H1 (cell line): ENCODE results near the gene ZNF106. TPM values are rescaled to one million over a fixed set of nuclear protein-coding genes. Genes with fewer than 3 reads are reported as not detected.

ENCODE experiments used
- CTCF ChIA-PET: fragments of 300-600 bp; sonication (Branson Sonifier 250); formaldehyde crosslinking; loops from one replicate; lab custom pipeline; 2021; ENCODE audit not compliant: partially characterized antibody; lab: Charles Lee
- POLR2A ChIA-PET: fragments of 300-600 bp; sonication (Branson Sonifier 250); formaldehyde crosslinking; loops from one replicate; lab custom pipeline; 2021; ENCODE audit warnings: inconsistent platforms; ENCODE audit not compliant: partially characterized antibody; lab: Charles Lee
- DNase-seq, 2 experiments: peaks; one replicate each; pipeline versions ENCODE4 v3.0.0 to v3.0.0-alpha.2; 2010 to 2022; ENCODE audit warnings: low spot score in 2 of 2, low read depth in 1 of 2, mixed read lengths in 1 of 2
- FAIRE-seq: peaks from 2 replicates; lab custom pipeline; 2011; peaks lifted over from hg19 to GRCh38; lab: Jason Lieb, UNC
- H2AFZ ChIP-seq: 2 replicates; pipeline ENCODE4 v1.8.1; 2012; ENCODE audit warnings: low read length, inconsistent platforms
- H2AK5ac ChIP-seq: 2 replicates; pipeline ENCODE4 v1.6.1; 2013; ENCODE audit warnings: low read depth, low read length
- H2BK120ac ChIP-seq: replicated peaks from 2 replicates; pipeline ENCODE3; 2013; ENCODE audit warnings: low read depth, low read length, inconsistent platforms
- H2BK12ac ChIP-seq: 2 replicates; pipeline ENCODE4 v1.6.1; 2013; ENCODE audit warnings: low read depth, low read length
- H2BK15ac ChIP-seq: 2 replicates; pipeline ENCODE4 v1.6.1; 2013; ENCODE audit warnings: low read length
- H2BK20ac ChIP-seq: 2 replicates; pipeline ENCODE4 v1.6.1; 2013; ENCODE audit warnings: low read length
- H2BK5ac ChIP-seq: 2 replicates; pipeline ENCODE4 v1.6.1; 2013; ENCODE audit warnings: low read depth, low read length
- H3K14ac ChIP-seq: 2 replicates; pipeline ENCODE4 v1.6.1; 2013; ENCODE audit warnings: inconsistent platforms; ENCODE audit not compliant: insufficient read length
- H3K18ac ChIP-seq: 2 replicates; pipeline ENCODE4 v1.6.1; 2013; ENCODE audit warnings: low read length; ENCODE audit errors: extremely low read depth
- H3K23ac ChIP-seq: 2 replicates; pipeline ENCODE4 v1.6.1; 2013; ENCODE audit warnings: inconsistent platforms; ENCODE audit not compliant: insufficient read length
- H3K23me2 ChIP-seq: 2 replicates; pipeline ENCODE4 v1.6.1; 2013; ENCODE audit warnings: low read depth, low read length
- H3K27ac ChIP-seq: 2 replicates; pipeline ENCODE4 v1.6.1; 2011; ENCODE audit warnings: low read depth, low read length, inconsistent platforms
- H3K27me3 ChIP-seq, 4 experiments: replicated peaks in 1 of 4; 1 replicate in 1 of 4; 2 replicates in 3 of 4; pipeline versions ENCODE4 v1.6.1 to v1.8.1; 2011 to 2013; ENCODE audit warnings: low read length in 3 of 4, mild to moderate bottlenecking in 3 of 4, inconsistent platforms in 2 of 4, mixed read lengths in 2 of 4, moderate library complexity in 1 of 4; ENCODE audit not compliant: control insufficient read depth in 3 of 4, insufficient read depth in 3 of 4; ENCODE audit errors: extremely low read depth in 1 of 4
- H3K36me3 ChIP-seq, 4 experiments: 2 replicates each; pipeline versions ENCODE4 v1.6.1 to v1.8.1; 2011 to 2013; ENCODE audit warnings: mild to moderate bottlenecking in 4 of 4, low read length in 3 of 4, moderate library complexity in 2 of 4, control low read depth in 1 of 4, inconsistent platforms in 1 of 4; ENCODE audit not compliant: insufficient read depth in 4 of 4, control insufficient read depth in 2 of 4
- H3K4ac ChIP-seq: replicated peaks from 2 replicates; pipeline ENCODE3; 2013; ENCODE audit warnings: low read length, low read depth, mixed read lengths, inconsistent platforms; ENCODE audit not compliant: insufficient read length
- H3K4me1 ChIP-seq, 4 experiments: replicated peaks in 1 of 4; 1 replicate in 1 of 4; 2 replicates in 3 of 4; pipeline versions ENCODE4 v1.6.1 to v1.8.1; 2011 to 2013; ENCODE audit warnings: low read length in 3 of 4, inconsistent platforms in 2 of 4, mixed read lengths in 1 of 4; ENCODE audit not compliant: insufficient read depth in 4 of 4, control insufficient read depth in 3 of 4
- H3K4me2 ChIP-seq, 2 experiments: 2 replicates each; pipeline versions ENCODE4 v1.6.1 to v1.8.1; 2011 to 2013; ENCODE audit warnings: low read depth in 2 of 2, low read length in 2 of 2, control low read depth in 1 of 2, inconsistent platforms in 1 of 2, mild to moderate bottlenecking in 1 of 2; ENCODE audit not compliant: insufficient read depth in 1 of 2
- H3K4me3 ChIP-seq, 4 experiments: fragments of 200-600, 300-600 bp in 1 of 4; sonication (generic), shearing (Covaris generic), sonication (Bioruptor Twin) in 1 of 4; 2 replicates each; pipeline versions ENCODE4 v1.5.1 to v1.8.1; 2011 to 2016; ENCODE audit warnings: low read length in 4 of 4, low read depth in 3 of 4, control low read depth in 2 of 4, inconsistent platforms in 2 of 4, mild to moderate bottlenecking in 2 of 4, mixed read lengths in 1 of 4, moderate library complexity in 1 of 4; ENCODE audit not compliant: insufficient read depth in 2 of 4; ENCODE audit errors: extremely low read depth in 1 of 4
- H3K56ac ChIP-seq: replicated peaks from 2 replicates; pipeline ENCODE3; 2013; ENCODE audit warnings: low read depth, mild to moderate bottlenecking, mixed read lengths, low read length, inconsistent platforms; ENCODE audit not compliant: insufficient read length
- H3K79me1 ChIP-seq: 2 replicates; pipeline ENCODE4 v1.6.1; 2013; ENCODE audit warnings: low read depth, low read length, control low read depth
- H3K79me2 ChIP-seq, 2 experiments: 2 replicates each; pipeline versions ENCODE4 v1.6.1 to v1.8.1; 2012 to 2013; ENCODE audit warnings: low read length in 2 of 2, mild to moderate bottlenecking in 2 of 2, inconsistent platforms in 1 of 2; ENCODE audit not compliant: insufficient read depth in 2 of 2, control insufficient read depth in 1 of 2
- H3K9ac ChIP-seq, 4 experiments: replicated peaks in 1 of 4; 1 replicate in 1 of 4; 2 replicates in 3 of 4; pipeline versions ENCODE4 v1.6.1 to v1.8.1; 2011 to 2013; ENCODE audit warnings: low read depth in 3 of 4, low read length in 3 of 4, control low read depth in 2 of 4, mild to moderate bottlenecking in 2 of 4, moderate library complexity in 2 of 4, inconsistent platforms in 1 of 4; ENCODE audit errors: extremely low read depth in 1 of 4
- H3K9me3 ChIP-seq, 2 experiments: 2 replicates each; pipeline versions ENCODE4 v1.6.1 to v1.8.1; 2012 to 2013; ENCODE audit warnings: mild to moderate bottlenecking in 2 of 2, moderate library complexity in 2 of 2, control low read depth in 1 of 2, inconsistent platforms in 1 of 2, low read depth in 1 of 2, low read length in 1 of 2, mixed read lengths in 1 of 2; ENCODE audit not compliant: insufficient read depth in 2 of 2
- H4K20me1 ChIP-seq, 2 experiments: replicated peaks in 1 of 2; 2 replicates each; pipeline versions ENCODE3 to v1.8.1; 2011 to 2013; ENCODE audit warnings: inconsistent platforms in 2 of 2, low read length in 2 of 2, mild to moderate bottlenecking in 1 of 2; ENCODE audit not compliant: insufficient read depth in 2 of 2, control insufficient read depth in 1 of 2
- H4K5ac ChIP-seq: 2 replicates; pipeline ENCODE4 v1.6.1; 2013; ENCODE audit warnings: low read length, low read depth, mixed read lengths, inconsistent platforms; ENCODE audit not compliant: insufficient read length
- H4K8ac ChIP-seq: 2 replicates; pipeline ENCODE4 v1.8.0; 2013; ENCODE audit warnings: mild to moderate bottlenecking, moderate library complexity, low read length, inconsistent platforms; ENCODE audit not compliant: insufficient read depth; ENCODE audit errors: extremely low read depth
- H4K91ac ChIP-seq: replicated peaks from 2 replicates; pipeline ENCODE3; 2013; ENCODE audit warnings: low read length, mixed read lengths, inconsistent platforms; ENCODE audit not compliant: insufficient read length
- BCL11A ChIP-seq, 2 experiments: IDR thresholded peaks; one replicate each; pipeline ENCODE4 v1.6.1; 2011; ENCODE audit warnings: low read depth in 2 of 2, low read length in 2 of 2, mild to moderate bottlenecking in 2 of 2
- GABPA ChIP-seq: IDR thresholded peaks from 2 replicates; pipeline ENCODE4 v1.6.1; 2011; ENCODE audit warnings: mild to moderate bottlenecking, low read length, moderate library complexity, borderline replicate concordance; ENCODE audit not compliant: insufficient read depth
- KDM4A ChIP-seq: IDR thresholded peaks from one replicate; pipeline ENCODE4 v1.7.1; 2012; ENCODE audit warnings: low read depth, mild to moderate bottlenecking, moderate library complexity, low read length, inconsistent platforms; ENCODE audit not compliant: severe bottlenecking
- POLR2AphosphoS5 ChIP-seq: IDR thresholded peaks from 2 replicates; pipeline ENCODE4 v1.6.1; 2011; ENCODE audit warnings: low read depth, low read length
- RNF2 ChIP-seq: fragments of 200-900, 300-1000 bp; sonication (generic); IDR thresholded peaks from 2 replicates; pipeline ENCODE4 v1.7.1; 2016; ENCODE audit warnings: borderline replicate concordance, low read depth, mild to moderate bottlenecking, antibody characterized with exemption, low read length; ENCODE audit not compliant: poor library complexity, severe bottlenecking; ENCODE audit errors: missing control alignments
- RXRA ChIP-seq: IDR thresholded peaks from 2 replicates; pipeline ENCODE4 v1.6.1; 2011; ENCODE audit warnings: low read depth, mild to moderate bottlenecking, low read length, moderate library complexity; ENCODE audit not compliant: insufficient read depth
- SP1 ChIP-seq: IDR thresholded peaks from 2 replicates; pipeline ENCODE4 v1.6.1; 2011; ENCODE audit warnings: low read depth, low read length
- SRF ChIP-seq: IDR thresholded peaks from 2 replicates; pipeline ENCODE4 v1.6.1; 2011; ENCODE audit warnings: mild to moderate bottlenecking, low read depth, low read length, moderate library complexity
- WGBS, 2 experiments: shearing (Covaris generic) in 1 of 2; methylation state at CpG; one replicate each; pipeline versions ENCODE4 v1.1.6 to v1.1.7; 2013 to 2015; ENCODE audit warnings: low lambda C conversion rate in 2 of 2, mixed read lengths in 2 of 2, inconsistent platforms in 1 of 2, low coverage in 1 of 2, missing lambda C conversion rate in 1 of 2; ENCODE audit not compliant: insufficient replicate concordance in 2 of 2, insufficient coverage in 1 of 2, insufficient read length in 1 of 2; ENCODE audit errors: extremely low coverage in 1 of 2, missing lambda C conversion rate in 1 of 2; 5-methylcytosine and 5-hydroxymethylcytosine counted together
- polyA plus RNA-seq, 7 experiments: library from polyadenylated mRNA; depleted of rRNA in 3 of 7; stranded (reverse) in 5 of 7; unstranded in 2 of 7; fragments of >200 nt in 5 of 7; fragments of 200-250 nt in 2 of 7; gene quantifications; 1 replicate in 5 of 7; 2 replicates in 1 of 7; 4 replicates in 1 of 7; pipeline versions ENCODE4 v1.2.1 to v1.2.3, GENCODE V29; 2011 to 2013; ENCODE audit warnings: missing spikeins in 2 of 7, mixed read lengths in 2 of 7
- total RNA-seq: library from RNA; stranded (reverse); fragmentation: NEBNext Ultra II Directional; extraction: Animal tissue kit (Norgen Biotek cat#: 25700); gene quantifications from 2 replicates; pipeline ENCODE4 v1.2.1, GENCODE V29; 2021

ZNF106 gene
- total and polyA plus RNA-seq, 2 of the 8 experiments (the other 6 are each of a cell fraction or from before 2014, with no cell fraction given), result 18.2 to 62.0 TPM

GRCh38 chr15:42483677-42484076 lies 7.3 kb downstream of the ZNF106 start:
- H3K79me2 ChIP-seq, result peaks cover 0 to 18% of the 10 kb centered on the region in 2 experiments; a peak in 3 of 4 replicates
- H3K4me1 ChIP-seq, result no peaks in the 10 kb centered on the region
- no peak overlapping the region for H2AK5ac ChIP-seq
- H4K91ac ChIP-seq, result no peak overlapping the region
- peaks cover 0 to 4% of the 10 kb centered on the region in 2 experiments for H4K20me1 ChIP-seq
- no peak overlapping the region for H3K27ac ChIP-seq
- WGBS, 2 experiments, result 86% methylated on average over 1 of the region's 1 CpG; no CpG with 5 or more reads in 1 of the 2 experiments
- H3K36me3 ChIP-seq, result no peaks in the 10 kb centered on the region; a peak in 1 of 8 replicates
- H2BK12ac ChIP-seq, result no peak overlapping the region
- no peak overlapping the region for H2BK20ac ChIP-seq
- TF ChIP-seq POLR2AphosphoS5 (no peak), BCL11A (IDR thresholded peaks at IDR 0.05; ENCODE audit: low read depth in 2 of 2, low read length in 2 of 2) (no peak), SP1 (no peak), RNF2 (no peak), SRF (no peak), RXRA (no peak), GABPA (no peak), KDM4A (no peak)
- TF ChIP-seq, all 59 proteins: peak for 0
- H3K56ac ChIP-seq, result no peak overlapping the region
- 0 out of 2 replicates have a peak, but pooled peaks cover 1% of the 10 kb centered on the region for H3K23me2 ChIP-seq
- no peaks in the 10 kb centered on the region for H3K9me3 ChIP-seq
- no peak overlapping the region for H3K4me2 ChIP-seq
- H2BK5ac ChIP-seq, result no peak overlapping the region
- no peak overlapping the region for H3K4ac ChIP-seq
- no peak overlapping the region for H2AFZ ChIP-seq
- H2BK120ac ChIP-seq, result no peak overlapping the region
- no peaks in the 10 kb centered on the region; the same call in 1 of the 2 replicates for H3K79me1 ChIP-seq
- no peaks in the 10 kb centered on the region for H3K27me3 ChIP-seq
- no peak overlapping the region for H3K18ac ChIP-seq
- ChIA-PET POLR2A (interaction anchor here (0.9 kb wide), 1 partner anchor 7 kb away, joined by 4 read pairs; the partner anchor contains the start of gene ZNF106), CTCF (interaction anchor here (1.2 to 2.1 kb wide), 2 partner anchors 12 to 197 kb away, joined by 3 to 4 read pairs; no protein-coding TSS in a partner anchor)
- H4K8ac ChIP-seq, result no peak overlapping the region
- no peak overlapping the region for H2BK15ac ChIP-seq
- no peak overlapping the region for H3K9ac ChIP-seq
- no peak for FAIRE-seq
- no peak for DNase-seq
- H3K23ac ChIP-seq, result no peak overlapping the region
- no peak overlapping the region for H4K5ac ChIP-seq
- no peak overlapping the region for H3K4me3 ChIP-seq
- no peak overlapping the region for H3K14ac ChIP-seq
